Mesothelial cell of epicardium (in vitro differentiated cells): ENCODE measurements around the gene ARAP3. TPM values are rescaled to one million over a fixed set of nuclear protein-coding genes. Genes with fewer than 3 reads are reported as not detected.
A peak's percentile ranks its signal among the peaks of the same experiment; 100 is the strongest.

Source experiments
- DNase-seq, 2 experiments: peaks; one replicate each; pipeline ENCODE4 v3.0.0; 2021; ENCODE audit warnings: low spot score in 2 of 2; ENCODE audit not compliant: unreplicated experiment in 2 of 2
- H3K27ac Mint-ChIP-seq: 2 replicates; pipeline ENCODE4 v1.8.0; 2021; ENCODE audit warnings: mixed read lengths
- H3K27me3 Mint-ChIP-seq: 2 replicates; pipeline ENCODE4 v1.8.0; 2021; ENCODE audit warnings: low read depth, mixed read lengths
- H3K36me3 Mint-ChIP-seq: 2 replicates; pipeline ENCODE4 v1.8.0; 2021; ENCODE audit warnings: mixed read lengths
- H3K4me1 Mint-ChIP-seq: 2 replicates; pipeline ENCODE4 v1.8.0; 2021; ENCODE audit warnings: mixed read lengths
- H3K4me3 Mint-ChIP-seq: 2 replicates; pipeline ENCODE4 v1.8.0; 2021; ENCODE audit warnings: mild to moderate bottlenecking, moderate library complexity, mixed read lengths
- H3K9me3 Mint-ChIP-seq: 2 replicates; pipeline ENCODE4 v1.8.0; 2021; ENCODE audit warnings: mixed read lengths
- total RNA-seq: library from RNA; stranded (reverse); gene quantifications from 3 replicates; pipeline ENCODE4 v1.2.1, GENCODE V29; 2021
- TF ChIP-seq, protein P1 (sequence below): fragments of 200-600 bp; sonication (generic); IDR thresholded peaks from one replicate; pipeline ENCODE4 v1.5.0; 2021; ENCODE audit warnings: antibody characterized with exemption; ENCODE audit not compliant: unreplicated experiment

Gene ARAP3
- total RNA-seq, 1 donor from 2014 or later = 50.9 TPM

DNA sequence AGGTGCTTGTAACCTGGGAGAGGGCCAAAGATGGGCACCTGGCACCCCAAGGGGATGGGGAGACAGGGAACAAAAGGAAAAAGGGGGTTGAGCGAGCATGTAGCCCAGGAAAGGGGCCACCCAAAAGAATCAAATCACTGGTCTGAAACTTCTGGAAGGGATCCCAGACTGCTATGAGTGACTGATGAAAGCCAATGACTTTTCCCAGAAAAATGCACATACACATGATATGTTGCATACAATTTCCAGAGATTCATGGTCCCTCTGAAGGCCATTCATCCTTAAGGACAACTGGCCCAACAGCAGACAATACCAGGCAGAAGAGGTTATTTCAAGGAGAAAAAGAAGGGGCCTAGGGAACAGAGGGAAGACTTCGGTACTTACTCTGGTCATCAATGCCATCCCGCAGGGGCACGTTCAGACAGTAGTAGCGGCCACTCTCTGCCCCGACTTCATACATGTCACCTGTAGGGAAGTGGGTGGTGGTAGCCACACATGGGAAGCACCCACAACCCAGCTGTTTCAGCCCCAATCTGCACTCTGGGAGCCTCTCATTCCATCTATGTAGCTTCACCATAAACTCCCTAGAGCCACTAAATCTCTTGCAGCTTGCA, 53.7 kb downstream of the ARAP3 start:
- H3K4me3 Mint-ChIP-seq = no peak overlapping the region
- no peak overlapping the region for H3K27ac Mint-ChIP-seq
- no peak for DNase-seq
- peaks cover 2% of the 10 kb centered on the region for H3K4me1 Mint-ChIP-seq
- peaks cover 47% of the 10 kb centered on the region for H3K36me3 Mint-ChIP-seq
- H3K27me3 Mint-ChIP-seq = no peaks in the 10 kb centered on the region
- TF ChIP-seq, protein P1, sequence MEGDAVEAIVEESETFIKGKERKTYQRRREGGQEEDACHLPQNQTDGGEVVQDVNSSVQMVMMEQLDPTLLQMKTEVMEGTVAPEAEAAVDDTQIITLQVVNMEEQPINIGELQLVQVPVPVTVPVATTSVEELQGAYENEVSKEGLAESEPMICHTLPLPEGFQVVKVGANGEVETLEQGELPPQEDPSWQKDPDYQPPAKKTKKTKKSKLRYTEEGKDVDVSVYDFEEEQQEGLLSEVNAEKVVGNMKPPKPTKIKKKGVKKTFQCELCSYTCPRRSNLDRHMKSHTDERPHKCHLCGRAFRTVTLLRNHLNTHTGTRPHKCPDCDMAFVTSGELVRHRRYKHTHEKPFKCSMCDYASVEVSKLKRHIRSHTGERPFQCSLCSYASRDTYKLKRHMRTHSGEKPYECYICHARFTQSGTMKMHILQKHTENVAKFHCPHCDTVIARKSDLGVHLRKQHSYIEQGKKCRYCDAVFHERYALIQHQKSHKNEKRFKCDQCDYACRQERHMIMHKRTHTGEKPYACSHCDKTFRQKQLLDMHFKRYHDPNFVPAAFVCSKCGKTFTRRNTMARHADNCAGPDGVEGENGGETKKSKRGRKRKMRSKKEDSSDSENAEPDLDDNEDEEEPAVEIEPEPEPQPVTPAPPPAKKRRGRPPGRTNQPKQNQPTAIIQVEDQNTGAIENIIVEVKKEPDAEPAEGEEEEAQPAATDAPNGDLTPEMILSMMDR = no peak
- H3K9me3 Mint-ChIP-seq = no peaks in the 10 kb centered on the region

DNA sequence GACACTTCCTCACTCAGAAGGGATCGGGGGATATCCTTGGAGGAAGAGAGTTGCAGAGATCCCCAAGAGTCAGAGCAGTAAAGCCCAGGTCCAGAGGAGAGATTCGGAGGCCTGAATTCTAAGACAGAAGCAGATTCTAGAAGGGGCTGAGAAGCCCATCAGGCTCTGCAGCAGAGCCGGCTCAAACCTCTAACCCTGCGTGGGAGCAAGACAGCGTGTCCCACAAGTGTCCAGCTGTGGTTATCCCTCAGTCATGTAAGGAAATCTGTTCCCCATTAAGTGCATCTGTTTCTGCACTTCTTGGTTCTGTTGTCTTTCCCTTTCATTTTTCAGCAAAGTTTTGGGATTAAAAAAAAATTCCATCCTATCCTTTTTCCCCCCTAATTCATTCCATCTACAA, 58.4 kb downstream of the ARAP3 start:
- Mint-ChIP-seq H3K4me1 (peaks cover 2% of the 10 kb centered on the region), H3K36me3 (peaks cover 39% of the 10 kb centered on the region), H3K9me3 (no peaks in the 10 kb centered on the region), H3K27me3 (no peaks in the 10 kb centered on the region), H3K27ac (no peak overlapping the region), H3K4me3 (no peak overlapping the region)
- DNase-seq = no peak
- TF ChIP-seq, protein P1 = no peak

DNA sequence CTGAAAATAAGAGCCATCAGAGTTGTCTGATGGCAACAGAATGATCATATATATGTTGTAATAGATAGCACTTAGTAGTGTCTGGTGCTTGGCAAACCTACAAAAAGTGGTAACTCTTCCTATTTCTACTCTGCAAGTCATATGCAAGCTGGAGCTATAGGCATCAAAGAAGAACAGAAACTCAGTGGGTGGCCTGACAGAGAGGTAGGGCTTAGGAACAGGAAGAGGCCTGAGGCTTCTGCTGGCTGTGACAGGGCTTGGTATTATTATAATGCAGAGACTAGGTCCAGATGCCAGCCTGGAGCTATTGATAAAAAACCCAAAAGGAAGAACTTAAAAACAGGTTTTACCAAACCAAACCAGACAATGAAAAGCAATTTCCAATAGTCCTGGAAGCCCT, 58.8 kb downstream of the ARAP3 start:
- peaks cover 37% of the 10 kb centered on the region for H3K36me3 Mint-ChIP-seq
- DNase-seq = no peak

DNA sequence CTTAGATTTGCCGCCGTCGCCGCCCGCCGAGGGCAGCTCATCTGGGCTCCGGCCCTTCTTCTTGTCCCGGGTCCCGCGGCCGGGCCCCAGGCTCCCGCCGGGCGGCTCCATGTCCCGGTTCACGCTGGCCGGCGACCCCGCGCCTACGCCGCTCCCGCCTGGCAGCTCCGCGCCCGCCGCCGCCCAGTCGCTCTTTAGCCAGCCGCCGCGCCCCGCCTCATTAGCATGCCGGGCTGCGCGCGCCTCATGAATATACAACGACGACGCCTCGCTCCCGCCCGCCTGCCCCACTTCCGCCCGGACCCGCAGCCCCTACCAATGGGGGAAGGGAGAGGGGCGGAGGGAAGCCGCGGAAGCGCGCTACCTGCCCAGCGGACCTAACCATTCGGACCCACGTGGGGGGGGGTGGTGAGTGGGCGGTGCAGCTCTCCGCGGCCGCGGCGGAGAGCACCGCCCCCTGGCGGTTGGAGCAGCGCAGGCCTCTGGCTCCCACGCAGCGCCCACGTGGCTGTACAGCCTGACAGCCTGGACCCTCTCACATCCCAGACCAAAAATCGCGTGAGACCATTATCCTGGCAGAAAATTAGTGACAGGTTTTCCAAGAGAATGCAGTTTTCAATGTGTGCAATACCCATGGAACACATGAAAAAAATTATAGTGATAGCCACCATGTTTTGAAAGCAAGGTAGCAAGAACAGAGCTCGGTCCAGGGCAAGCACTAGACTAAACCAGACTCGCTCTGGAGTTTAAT, 63.1 kb downstream of the ARAP3 start, which contains the start of gene DIAPH1:
DIAPH1 (minus strand) TSS at position 197 of the 751 bp plus-strand sequence; CDS start at position 111, 86 bp downstream.
- Mint-ChIP-seq H3K36me3 (peaks cover 15% of the 10 kb centered on the region), H3K27me3 (no peaks in the 10 kb centered on the region), H3K4me1 (peaks cover 24% of the 10 kb centered on the region), H3K4me3 (peak within 1 kb of the TSS; percentile 89), H3K27ac (peak within 1 kb of the TSS; percentile 92), H3K9me3 (no peaks in the 10 kb centered on the region)
- peak; percentile 96 to 98 for DNase-seq
- TF ChIP-seq, protein P1 = peak; percentile 96

More for the DNA sequence above, 58.8 kb downstream of the ARAP3 start:
- peaks cover 3% of the 10 kb centered on the region for H3K4me1 Mint-ChIP-seq
- no peak overlapping the region for H3K4me3 Mint-ChIP-seq
- no peaks in the 10 kb centered on the region for H3K27me3 Mint-ChIP-seq
- no peak overlapping the region for H3K27ac Mint-ChIP-seq
- TF ChIP-seq, protein P1 = no peak
- H3K9me3 Mint-ChIP-seq = no peaks in the 10 kb centered on the region

DNA sequence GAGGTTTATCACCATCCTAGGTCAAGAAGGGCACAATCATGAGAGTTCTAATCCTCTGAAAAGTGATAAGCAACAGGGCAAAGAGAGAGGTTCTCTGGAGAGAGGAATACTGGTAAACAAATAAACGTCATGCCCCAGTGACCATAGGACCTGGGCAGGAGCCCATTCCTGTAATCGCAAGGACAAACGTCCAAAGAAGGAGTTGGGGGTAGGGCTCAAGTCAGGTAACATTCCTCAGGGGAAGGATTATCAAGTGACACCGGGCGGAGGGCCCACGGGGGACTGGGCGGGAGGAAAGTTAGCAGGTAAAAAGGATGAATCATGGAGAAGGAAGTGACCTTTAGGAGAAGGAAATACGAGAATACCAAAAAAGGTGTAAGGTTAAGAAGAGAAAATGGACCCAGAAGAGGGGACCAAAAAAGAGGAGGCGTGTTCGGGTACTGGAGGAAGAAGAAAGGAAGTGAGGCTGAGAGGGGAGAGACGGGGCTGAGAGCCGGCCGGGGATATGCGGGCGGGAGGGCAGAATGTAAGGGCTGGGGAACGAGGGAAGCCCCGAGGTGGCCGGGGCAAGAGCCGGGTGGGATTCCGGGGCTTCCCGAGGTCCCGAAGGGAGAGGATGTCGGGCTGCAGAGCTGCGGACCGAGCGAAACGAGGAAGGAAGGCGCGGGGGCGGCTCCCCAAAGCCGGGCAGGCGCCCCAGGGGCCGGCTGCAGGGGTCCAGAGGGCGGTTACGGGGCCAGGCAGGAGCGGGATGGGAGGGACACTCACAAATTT, 63.8 kb downstream of the ARAP3 start:
- peak in 1 of 2 experiments; percentile 55 for DNase-seq
- Mint-ChIP-seq H3K9me3 (no peaks in the 10 kb centered on the region), H3K4me3 (peak overlapping the region; percentile 89), H3K4me1 (peaks cover 24% of the 10 kb centered on the region), H3K27me3 (no peaks in the 10 kb centered on the region), H3K27ac (peak overlapping the region; percentile 92), H3K36me3 (peaks cover 9% of the 10 kb centered on the region)
- TF ChIP-seq, protein P1 = no peak
